Ectodermal cell (in vitro differentiated cells): ENCODE data around the gene ADAM17.

Source experiments
- H3K27ac ChIP-seq: 2 replicates; pipeline ENCODE4 v1.7.0; 2013; ENCODE audit warnings: mild to moderate bottlenecking, low read depth, low read length; ENCODE audit not compliant: insufficient read depth, poor library complexity, severe bottlenecking
- H3K27me3 ChIP-seq: 2 replicates; pipeline ENCODE4 v1.7.0; 2013; ENCODE audit warnings: mild to moderate bottlenecking, low read length; ENCODE audit not compliant: insufficient read depth, control insufficient read depth, poor library complexity, severe bottlenecking
- H3K36me3 ChIP-seq: one replicate; pipeline ENCODE4 v1.7.0; 2013; ENCODE audit warnings: low read length; ENCODE audit not compliant: control insufficient read depth, insufficient read depth
- H3K4me1 ChIP-seq: one replicate; pipeline ENCODE4 v1.7.0; 2013; ENCODE audit warnings: low read length; ENCODE audit not compliant: control insufficient read depth, insufficient read depth
- H3K4me3 ChIP-seq: 2 replicates; pipeline ENCODE4 v1.7.0; 2013; ENCODE audit warnings: low read depth, low read length, control low read depth; ENCODE audit not compliant: insufficient read depth
- H3K9me3 ChIP-seq: 2 replicates; pipeline ENCODE4 v1.7.0; 2013; ENCODE audit warnings: mild to moderate bottlenecking, low read length, moderate library complexity; ENCODE audit not compliant: control insufficient read depth
- WGBS, 2 experiments: methylation state at CpG; one replicate each; pipeline ENCODE4 v1.1.7; 2013; ENCODE audit warnings: missing lambda C conversion rate in 2 of 2; 5-methylcytosine and 5-hydroxymethylcytosine counted together

Gene ADAM17

DNA sequence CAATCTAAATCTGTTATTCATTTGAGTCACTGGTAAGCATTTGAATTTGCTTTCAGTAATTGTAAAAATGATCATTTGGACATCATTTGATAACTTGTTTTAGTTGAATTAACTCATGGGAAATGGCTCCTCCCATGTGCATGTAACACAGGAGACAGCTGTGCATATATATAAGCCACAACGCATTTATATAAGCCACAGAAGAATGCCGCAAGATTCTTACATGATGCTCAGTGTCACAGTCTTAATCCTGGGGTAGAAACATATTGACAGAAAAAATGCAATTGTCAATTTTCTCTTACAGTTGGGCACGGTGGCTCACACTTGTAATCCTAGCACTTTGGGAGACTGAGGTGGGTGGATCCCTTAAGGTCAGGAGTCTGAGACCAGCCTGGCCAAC, 94.6 kb downstream of the ADAM17 start:
- H3K27me3 ChIP-seq, result no peaks in the 10 kb centered on the region
- H3K36me3 ChIP-seq, result peaks cover 10% of the 10 kb centered on the region
- no peaks in the 10 kb centered on the region for H3K4me1 ChIP-seq
- no peak overlapping the region for H3K4me3 ChIP-seq
- 92 to 94% methylated on average over 3 of the region's 3 CpGs for WGBS, 2 experiments
- no peaks in the 10 kb centered on the region for H3K9me3 ChIP-seq
- H3K27ac ChIP-seq, result no peak overlapping the region

DNA sequence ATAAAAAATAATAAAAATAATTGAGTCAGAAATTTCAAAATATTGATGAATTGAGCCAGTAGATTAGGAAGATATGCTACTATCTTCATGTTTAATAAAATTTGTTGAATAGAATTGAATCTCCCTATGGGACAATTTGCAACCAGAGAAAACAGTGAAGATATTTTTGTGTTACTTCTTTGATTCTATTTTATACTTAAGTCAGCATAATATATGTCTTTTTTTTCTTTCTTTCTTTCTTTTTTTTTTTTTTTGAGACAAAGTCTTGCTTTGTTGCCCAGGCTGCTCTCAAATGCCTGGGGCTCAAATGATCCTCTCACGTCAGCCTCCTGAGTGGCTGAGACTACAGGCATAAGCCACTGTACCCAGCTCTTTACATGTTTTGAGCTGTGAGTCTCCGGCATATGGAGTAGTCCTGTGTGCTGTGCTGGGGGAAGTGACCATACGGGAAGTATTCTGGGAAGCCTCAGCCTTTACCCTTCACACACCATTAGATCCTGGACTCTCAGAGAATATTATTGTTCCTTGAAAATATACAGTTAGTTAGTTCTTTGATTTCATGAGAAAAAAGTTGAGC, 95.1 kb downstream of the ADAM17 start:
- Histone ChIP-seq H3K36me3 (peaks cover 9% of the 10 kb centered on the region), H3K27ac (no peak overlapping the region), H3K9me3 (no peaks in the 10 kb centered on the region), H3K27me3 (no peaks in the 10 kb centered on the region), H3K4me1 (no peaks in the 10 kb centered on the region), H3K4me3 (no peak overlapping the region)
- 95 to 97% methylated on average over 3 of the region's 3 CpGs for WGBS, 2 experiments

DNA sequence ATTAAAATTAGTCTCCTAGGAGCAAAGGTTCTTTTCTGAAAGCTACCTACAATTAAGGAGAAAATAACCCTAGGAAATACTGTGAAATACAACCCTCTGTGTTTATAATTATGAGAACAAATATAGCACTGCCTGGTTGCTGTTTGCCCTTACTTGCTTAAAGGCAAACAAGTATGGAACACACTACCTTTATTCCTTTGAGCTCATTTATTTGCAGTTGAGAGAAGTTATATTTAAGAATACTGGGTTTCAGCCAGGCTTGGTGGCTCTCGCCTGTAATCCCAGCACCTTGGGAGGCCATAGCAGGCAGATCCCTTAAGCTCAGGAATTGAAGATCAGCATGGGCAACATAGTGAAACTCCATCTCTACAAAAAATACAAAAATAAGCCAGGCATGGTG, 104.4 kb downstream of the ADAM17 start:
- WGBS, 2 experiments, result 91 to 100% methylated on average over 1 of the region's 1 CpG
- Histone ChIP-seq H3K36me3 (peaks cover 44% of the 10 kb centered on the region), H3K27me3 (no peaks in the 10 kb centered on the region), H3K9me3 (no peaks in the 10 kb centered on the region), H3K4me3 (no peak overlapping the region), H3K4me1 (no peaks in the 10 kb centered on the region), H3K27ac (no peak overlapping the region)

DNA sequence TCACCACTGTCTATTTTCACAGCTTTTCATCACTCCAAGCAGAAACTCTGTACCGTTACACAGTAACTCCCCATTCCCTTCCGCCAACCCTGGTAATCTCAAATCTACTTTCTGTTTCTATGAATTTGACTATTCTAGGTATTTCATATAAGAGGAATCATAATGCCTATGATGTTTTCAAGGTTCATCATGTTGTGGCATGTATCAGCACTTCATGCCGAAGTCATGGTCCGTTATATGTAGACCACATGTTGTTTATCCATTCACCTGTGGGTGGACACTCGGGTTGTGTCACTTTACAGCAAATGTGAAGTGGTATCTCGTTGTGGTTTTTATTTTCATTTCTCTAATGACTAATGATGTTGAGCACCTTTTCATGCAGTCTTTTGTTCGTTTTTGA, 110.5 kb downstream of the ADAM17 start:
- H3K27me3 ChIP-seq, result no peaks in the 10 kb centered on the region
- peaks cover 50% of the 10 kb centered on the region for H3K36me3 ChIP-seq
- no peak overlapping the region for H3K27ac ChIP-seq
- H3K4me1 ChIP-seq, result no peaks in the 10 kb centered on the region
- H3K4me3 ChIP-seq, result no peak overlapping the region
- no peaks in the 10 kb centered on the region for H3K9me3 ChIP-seq
- WGBS, 2 experiments, result 74 to 82% methylated on average over 6 to 7 of the region's 7 CpGs

DNA sequence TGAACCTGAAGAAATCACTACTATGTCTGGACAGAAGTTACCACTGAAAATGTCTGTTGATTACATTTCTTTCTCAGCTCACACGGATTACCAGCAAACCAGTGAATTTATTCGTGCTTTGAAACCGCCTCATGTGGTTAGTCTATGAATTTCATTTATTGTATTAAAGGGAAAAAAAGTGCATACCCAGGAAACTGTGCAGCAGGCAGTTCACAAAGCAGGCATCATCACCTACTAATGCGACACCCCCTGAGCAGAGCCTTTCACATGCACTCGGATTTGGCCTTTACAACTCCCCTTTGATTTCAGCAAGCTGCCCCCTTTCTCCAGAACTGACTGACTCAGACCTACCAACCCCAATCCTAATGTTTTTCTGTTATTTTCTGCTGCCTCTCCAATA, 112.1 kb downstream of the ADAM17 start:
- H3K9me3 ChIP-seq, result no peaks in the 10 kb centered on the region
- no peaks in the 10 kb centered on the region for H3K27me3 ChIP-seq
- H3K4me3 ChIP-seq, result no peak overlapping the region
- H3K27ac ChIP-seq, result no peak overlapping the region
- H3K36me3 ChIP-seq, result peaks cover 47% of the 10 kb centered on the region
- 96 to 98% methylated on average over 5 of the region's 5 CpGs for WGBS, 2 experiments
- H3K4me1 ChIP-seq, result no peaks in the 10 kb centered on the region

DNA sequence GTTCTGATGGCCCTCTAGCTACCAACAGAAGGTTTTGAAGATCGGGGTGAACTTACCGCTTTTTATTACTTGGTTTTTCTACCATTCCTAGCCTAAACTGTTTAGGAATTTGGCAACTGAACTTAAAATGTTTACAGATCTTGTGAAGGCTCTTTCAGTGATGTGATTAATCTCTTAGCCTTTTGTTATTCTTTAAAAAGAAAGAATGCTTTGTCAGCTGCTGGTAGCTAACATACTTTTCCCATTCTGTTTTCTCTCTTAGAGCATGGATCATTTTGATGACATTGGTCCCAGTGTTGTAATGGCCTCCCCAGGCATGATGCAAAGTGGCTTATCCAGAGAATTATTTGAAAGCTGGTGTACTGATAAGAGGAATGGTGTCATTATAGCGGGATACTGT, 114.1 kb downstream of the ADAM17 start:
- H3K4me3 ChIP-seq, result no peak overlapping the region
- no peak overlapping the region for H3K27ac ChIP-seq
- WGBS, 2 experiments, result 66% methylated on average over 3 of the region's 3 CpGs

DNA sequence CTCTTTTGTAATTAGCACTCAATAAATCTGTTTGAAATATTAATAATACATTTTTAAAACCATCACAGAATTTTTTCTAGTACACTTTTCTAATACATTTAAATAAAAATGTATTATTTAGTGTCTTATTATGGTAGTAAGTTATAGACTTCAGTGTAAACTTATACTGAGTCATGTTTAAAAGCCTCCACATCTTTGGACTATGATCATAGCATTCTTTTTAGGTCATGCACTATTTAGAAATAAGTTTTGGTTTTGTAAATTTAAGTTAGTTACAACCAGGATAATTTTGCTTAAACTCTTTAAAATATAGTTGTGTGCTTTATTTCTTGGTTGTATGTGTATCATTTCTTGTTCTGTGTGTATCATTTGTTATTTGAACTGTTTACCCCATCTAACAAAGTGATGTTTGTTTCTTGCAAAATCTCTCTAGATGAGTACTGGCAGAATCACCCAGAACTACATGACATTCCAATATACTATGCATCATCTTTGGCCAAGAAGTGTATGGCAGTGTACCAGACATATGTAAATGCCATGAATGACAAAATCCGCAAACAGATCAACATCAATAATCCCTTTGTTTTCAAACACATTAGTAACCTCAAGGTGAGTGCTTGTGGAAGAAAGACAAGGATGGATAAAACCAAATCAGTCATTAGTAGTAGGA, 115.4 kb downstream of the ADAM17 start:
- no peaks in the 10 kb centered on the region for H3K4me1 ChIP-seq
- peaks cover 41% of the 10 kb centered on the region for H3K36me3 ChIP-seq
- WGBS, 2 experiments, result 100% methylated on average over 1 of the region's 1 CpG
- no peaks in the 10 kb centered on the region for H3K27me3 ChIP-seq
- no peaks in the 10 kb centered on the region for H3K9me3 ChIP-seq
- H3K27ac ChIP-seq, result no peak overlapping the region
- no peak overlapping the region for H3K4me3 ChIP-seq

More for the DNA sequence above, 114.1 kb downstream of the ADAM17 start:
- no peaks in the 10 kb centered on the region for H3K27me3 ChIP-seq
- no peaks in the 10 kb centered on the region for H3K9me3 ChIP-seq
- H3K36me3 ChIP-seq, result peaks cover 50% of the 10 kb centered on the region
- no peaks in the 10 kb centered on the region for H3K4me1 ChIP-seq

DNA sequence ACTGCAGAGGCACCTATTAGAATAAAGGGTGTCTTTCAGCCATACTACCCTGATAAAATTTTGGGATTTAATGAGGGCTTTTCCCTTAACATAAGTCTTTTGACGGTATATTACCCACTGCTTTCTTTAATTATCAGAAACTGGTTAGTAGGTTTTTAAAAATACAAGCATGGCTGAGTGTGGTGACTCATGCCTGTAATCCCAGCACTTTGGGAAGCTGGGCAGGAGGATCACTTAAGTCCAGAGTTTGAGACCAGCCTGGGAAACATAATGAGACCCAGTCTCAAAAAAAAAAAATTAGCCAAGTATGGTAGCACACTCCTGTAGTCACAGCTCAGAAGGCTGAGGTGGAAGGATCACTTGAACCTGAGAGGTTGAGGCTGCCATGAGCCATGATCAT, 116.1 kb downstream of the ADAM17 start:
- Histone ChIP-seq H3K36me3 (peaks cover 43% of the 10 kb centered on the region), H3K27ac (no peak overlapping the region), H3K4me1 (no peaks in the 10 kb centered on the region), H3K4me3 (no peak overlapping the region), H3K9me3 (no peaks in the 10 kb centered on the region), H3K27me3 (no peaks in the 10 kb centered on the region)
- WGBS, 2 experiments, result 91% methylated on average over 1 of the region's 1 CpG; no CpG with 5 or more reads in 1 of the 2 experiments
